Measurements from ENCODE around the gene MUC2.

DNA sequence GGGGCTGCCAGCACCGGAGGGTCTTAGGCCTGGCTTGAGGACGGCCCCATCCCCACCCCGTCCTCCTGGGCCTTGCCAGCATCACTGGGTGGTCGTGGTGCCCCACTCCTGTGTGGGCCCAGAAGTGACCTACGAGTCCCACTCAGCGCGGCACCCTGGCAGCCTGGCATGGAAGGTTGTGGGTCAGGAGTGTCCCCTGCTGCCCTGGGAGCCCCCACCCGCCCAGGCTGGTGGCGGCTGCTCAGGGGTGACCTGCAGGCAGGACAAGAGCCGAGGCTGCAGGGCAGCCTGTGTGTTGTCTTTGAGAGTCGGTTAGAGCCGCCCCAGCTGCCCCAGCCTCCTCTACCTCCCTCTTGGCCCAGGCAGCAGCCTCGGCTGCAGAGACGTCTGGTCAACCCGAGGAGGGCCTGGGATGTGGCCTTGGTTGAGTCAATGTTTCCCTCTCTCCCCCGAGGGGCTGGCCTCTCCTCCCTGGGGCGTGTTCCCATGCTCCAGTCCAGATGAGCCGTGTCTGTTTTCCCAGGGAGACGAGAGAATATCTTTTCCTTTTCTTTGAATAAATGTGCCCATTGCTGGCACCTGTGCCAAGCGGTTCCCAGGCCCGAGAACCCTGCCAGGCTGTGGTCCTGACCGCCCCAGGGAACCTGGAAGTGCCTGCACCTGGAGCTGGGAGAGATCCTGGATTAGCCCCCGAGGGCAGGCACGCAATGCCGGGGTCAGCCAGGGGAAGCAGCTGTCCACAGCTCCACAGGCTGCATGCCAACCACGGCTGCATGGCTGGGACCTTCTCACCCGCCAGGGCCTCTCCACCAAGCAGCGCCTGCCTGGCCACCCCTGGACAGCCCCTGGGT lies 47.4 kb downstream of the MUC2 start:
- TF ChIP-seq ZNF324 (CRISPR knock-in tag; IDR thresholded peaks at IDR 0.05) (no peak), EZH2 (IDR thresholded peaks at IDR 0.05; ENCODE audit: borderline replicate concordance, low read depth, low read length) (no peak)
